ENCODE results near the gene SLC25A36.
"Not testable (repeated sequence)": the region's sequence is repeated elsewhere in the genome, so short reads cannot be mapped to it uniquely, and the experiment has no call there.

The SLC25A36 gene

GRCh38 chr3:140995881-140996280 lies 54.2 kb downstream of the SLC25A36 start:
- DNase-seq (ENCODE audit: low read depth in 2 of 2) = no peak

DNA sequence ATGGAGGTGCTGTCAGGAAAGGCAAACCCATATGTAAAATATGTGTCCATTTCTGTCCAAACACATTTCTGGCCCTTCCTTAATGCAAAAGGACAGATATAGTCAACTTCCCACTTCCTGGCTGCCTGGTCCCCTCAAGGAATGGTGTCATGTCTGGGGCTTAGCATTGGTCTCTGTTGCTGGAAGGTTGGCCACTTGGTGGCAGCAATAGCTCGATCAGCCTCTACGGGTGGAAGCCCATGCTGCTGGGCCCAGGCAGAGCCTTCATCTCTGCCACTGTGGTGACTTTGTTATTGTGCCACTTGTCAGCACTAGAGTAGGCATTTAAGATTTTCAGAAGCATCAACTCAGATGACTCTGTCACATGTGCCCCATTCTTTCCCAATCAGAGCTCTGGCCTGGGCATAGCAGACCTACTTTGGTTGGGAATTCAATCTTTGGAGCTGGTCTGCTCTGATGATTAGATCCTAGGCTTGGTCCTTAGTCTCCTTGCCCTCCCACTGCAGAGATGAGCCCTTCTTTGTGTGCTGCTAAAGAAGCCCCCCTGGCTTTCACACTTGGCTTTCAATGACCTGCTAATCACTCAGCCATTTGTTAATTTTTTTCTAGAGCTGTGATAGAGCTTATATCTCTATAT lies 58.5 kb downstream of the SLC25A36 start:
- no peak for DNase-seq (ENCODE audit: low read depth in 2 of 2)

GRCh38 chr3:141000686-141001085 lies 59.0 kb downstream of the SLC25A36 start:
- no peak for DNase-seq (ENCODE audit: low read depth in 2 of 2)

DNA sequence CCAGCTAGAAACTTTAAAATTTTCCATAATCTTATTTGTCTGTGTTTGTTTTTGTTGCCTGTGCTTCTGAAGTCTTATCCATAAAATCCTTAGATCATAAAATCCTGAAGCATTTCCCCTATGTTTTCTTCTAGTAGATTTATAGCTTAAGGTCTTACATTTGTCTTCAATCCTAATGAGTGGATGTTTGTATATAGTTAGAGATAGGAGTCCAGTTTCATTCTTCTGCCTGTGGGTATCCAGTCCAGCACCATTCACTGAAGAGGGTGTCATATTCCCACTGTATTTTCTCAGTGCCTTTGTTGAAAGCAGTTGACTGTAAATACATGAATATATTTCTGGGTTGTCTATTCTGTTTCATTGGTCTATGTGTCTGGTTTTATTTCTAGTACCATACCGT lies 64.7 kb downstream of the SLC25A36 start:
- no peak for DNase-seq (ENCODE audit: low read depth in 2 of 2)

DNA sequence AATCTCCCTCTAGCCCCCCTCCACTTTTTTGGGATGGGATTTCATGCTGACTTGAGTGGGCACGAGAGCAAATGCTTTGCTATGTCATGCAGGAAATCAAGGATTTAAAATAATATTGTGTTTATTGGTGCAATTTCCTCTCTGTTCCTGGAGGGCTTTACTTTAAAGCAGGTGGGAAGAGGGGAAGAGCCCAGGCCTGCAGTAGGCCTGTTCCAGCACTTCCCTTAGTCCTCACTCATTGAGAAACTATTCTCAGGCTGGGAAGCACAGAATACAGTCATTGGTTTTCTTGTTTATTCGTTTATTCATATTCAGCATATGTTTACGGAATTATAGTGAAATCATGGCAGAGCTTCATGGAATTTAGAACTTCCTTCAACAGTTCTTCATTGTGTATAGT lies 67.9 kb downstream of the SLC25A36 start:
- no peak for DNase-seq (ENCODE audit: low read depth in 2 of 2)

DNA sequence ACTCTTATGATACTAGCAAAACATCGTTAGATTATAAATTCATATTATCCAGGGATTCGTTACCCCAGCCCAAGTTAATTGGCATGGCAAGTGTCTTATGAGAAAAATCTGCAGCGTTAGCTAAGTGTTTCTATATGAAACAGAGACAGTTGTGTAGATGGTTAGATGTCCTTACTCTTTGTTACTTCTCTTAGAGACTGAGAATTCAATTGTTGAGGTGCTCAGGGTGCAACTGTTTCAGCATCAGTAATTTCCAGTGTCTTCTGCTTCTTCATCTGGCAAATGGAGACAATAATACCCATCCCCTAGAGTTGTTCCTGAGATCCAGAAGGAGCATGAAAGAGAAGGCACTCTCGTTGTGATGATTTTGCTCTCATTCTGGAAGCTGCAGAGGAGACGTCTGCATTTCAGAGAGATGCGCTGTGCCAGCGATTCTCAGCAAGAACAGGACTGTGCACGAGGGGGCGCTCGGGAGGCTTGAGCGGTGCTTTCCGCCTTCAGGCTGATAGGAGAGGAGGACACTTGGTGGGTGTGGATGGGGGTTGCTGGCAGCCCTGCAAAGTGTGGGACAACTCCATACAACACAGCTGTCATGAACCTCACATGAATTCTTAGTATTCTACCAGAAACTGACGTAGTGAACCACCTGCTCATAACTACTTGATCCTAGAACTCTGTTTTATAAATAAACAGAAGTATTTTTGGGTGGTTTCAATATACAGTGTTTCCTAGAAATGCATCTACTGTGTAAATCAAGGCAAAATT lies 69.8 kb downstream of the SLC25A36 start:
- DNase-seq (ENCODE audit: low read depth in 2 of 2) = peak; percentile 29 to 55

DNA sequence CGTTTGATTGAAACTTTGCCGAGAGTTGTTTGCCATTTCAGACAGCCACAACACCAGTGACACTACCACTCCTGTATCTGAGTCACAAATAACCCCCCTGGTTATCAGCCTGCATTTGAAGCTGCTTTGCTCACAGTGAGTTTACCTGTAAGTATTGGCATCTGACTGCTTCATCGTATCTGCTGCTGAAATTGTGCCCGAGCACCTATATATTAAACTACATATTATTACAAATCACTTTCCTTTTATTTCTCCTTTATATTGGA lies 70.3 kb downstream of the SLC25A36 start:
- no peak for DNase-seq (ENCODE audit: low read depth in 2 of 2)

DNA sequence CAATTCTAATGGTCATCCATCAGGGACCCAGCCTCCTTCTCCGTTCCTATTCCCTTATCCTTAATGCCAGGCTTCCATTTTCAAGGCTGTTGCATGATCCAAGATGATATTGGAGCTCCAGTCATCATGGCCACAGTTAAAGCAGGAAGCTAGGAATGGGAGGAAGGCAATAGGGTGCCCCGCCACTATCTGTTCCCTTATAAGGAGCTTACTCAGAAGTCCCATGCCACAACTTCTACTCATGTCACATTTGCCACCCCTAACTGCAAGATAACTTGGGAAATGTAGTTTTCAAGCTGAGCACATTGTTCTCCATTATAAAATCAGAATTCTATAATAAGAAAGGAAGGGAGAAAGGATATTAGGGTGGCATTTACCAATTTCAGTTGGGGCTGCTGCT lies 70.9 kb downstream of the SLC25A36 start:
- no peak for DNase-seq (ENCODE audit: low read depth in 2 of 2)

- DNase-seq (ENCODE audit: low read depth in 2 of 2) = no peak
Measured at GRCh38 chr3:141015481-141015880, 73.8 kb downstream of the SLC25A36 start.

- DNase-seq (ENCODE audit: low read depth in 2 of 2) = not testable (repeated sequence)
Measured at GRCh38 chr3:141017366-141018322, 76.0 kb downstream of the SLC25A36 start.

DNA sequence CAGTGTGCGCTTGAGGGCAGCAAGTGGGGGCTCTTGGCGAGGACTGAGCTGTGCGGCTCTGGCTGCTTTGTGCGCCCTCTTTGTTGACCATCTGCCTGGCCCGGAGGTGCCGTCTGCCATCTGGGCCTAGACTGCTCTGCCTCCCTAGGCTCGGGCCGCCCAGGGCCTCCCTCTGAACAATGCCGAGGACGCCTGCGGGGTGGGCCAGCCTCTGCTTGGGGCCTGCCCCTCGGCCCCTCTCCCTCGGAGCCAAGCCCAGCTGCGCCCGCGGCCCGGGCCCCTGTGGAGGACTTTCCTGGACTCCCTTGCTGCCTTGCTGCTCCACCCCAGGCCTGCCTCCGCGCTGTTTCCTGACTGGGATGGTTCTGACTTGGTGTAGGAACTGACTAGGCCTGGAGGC lies 77.6 kb downstream of the SLC25A36 start:
- no peak for DNase-seq (ENCODE audit: low read depth in 2 of 2)

- DNase-seq (ENCODE audit: low read depth in 2 of 2) = no peak
Measured at GRCh38 chr3:141020143-141020830, 78.7 kb downstream of the SLC25A36 start.

DNA sequence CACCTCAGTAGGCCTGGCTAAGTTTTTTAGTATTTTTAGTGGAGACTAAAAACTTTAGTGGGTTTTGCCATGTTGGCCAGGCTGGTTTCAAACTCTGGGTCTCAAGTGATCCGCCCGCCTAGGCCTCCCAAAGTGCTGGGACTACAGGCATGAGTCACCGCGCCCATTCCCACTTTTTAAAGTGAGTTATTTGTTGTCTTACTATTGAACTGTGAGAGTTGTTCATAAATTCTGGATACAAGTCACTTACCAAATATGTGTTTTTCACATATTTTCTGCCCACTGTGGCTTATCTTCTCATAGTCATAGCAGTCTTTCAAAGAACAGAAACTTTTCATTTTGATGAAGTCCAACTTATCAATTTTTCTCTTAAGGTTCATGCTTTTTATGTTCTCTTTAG lies 79.6 kb downstream of the SLC25A36 start:
- no peak for DNase-seq (ENCODE audit: low read depth in 2 of 2)

Measured in stimulated activated CD4-positive, alpha-beta T cell treated with anti-CD3 and anti-CD28 coated beads, Interleukin-1b, Interleukin-23, amount 100 ng/mL, for 1 hour (primary cell).